Measurements from ENCODE around the gene PSKH1.
"Not testable (repeated sequence)": the region's sequence is repeated elsewhere in the genome, so short reads cannot be mapped to it uniquely, and the experiment has no call there.

DNA sequence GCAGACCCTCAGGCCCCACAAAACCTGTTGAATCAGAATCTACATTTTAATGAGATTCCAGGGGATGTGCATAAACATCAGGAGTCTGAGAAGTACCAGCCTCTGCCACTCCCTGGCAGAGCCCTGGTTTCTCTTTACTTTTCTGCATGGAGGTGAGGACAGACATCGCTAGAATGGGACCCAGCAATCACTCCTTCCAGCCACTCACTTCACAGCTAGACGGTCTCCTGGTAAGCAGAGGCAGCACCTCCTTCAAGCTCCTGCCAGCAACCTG, 22.4 kb downstream of the PSKH1 start:
- TF ChIP-seq CTCF (IDR thresholded peaks at IDR 0.05; ENCODE audit: poor library complexity); EZH2phosphoT487 (IDR thresholded peaks at IDR 0.05; ENCODE audit: low read depth, severe bottlenecking, unreplicated experiment); EZH2 (IDR thresholded peaks at IDR 0.05; ENCODE audit: borderline replicate concordance): not testable (repeated sequence)
